ENCODE results near the gene KNDC1. TPM values are rescaled to one million over a fixed set of nuclear protein-coding genes. Genes with fewer than 3 reads are reported as not detected.

Gene KNDC1
- total RNA-seq, 6 experiments from 2014 or later = 0.54 to 11.6 (median 8.2) TPM

DNA sequence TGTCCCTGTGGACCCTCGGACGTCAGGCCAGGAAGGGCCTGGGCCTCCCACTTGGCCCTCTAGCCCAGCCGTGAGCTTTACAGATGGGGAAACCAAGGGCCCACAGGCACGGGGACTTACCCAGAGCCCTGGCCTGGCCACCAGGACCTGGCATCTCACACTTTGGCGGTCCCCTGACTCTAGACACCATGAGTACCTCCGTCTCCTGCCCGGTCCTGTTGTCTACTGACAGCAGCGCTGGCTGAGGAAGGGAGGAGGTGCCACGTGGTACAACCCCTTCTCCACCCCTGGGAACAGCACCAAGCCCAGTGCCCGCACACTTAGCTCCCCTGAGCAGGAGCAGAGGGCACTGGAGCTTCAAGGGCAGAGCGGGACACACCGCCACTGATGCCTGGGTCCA, 46.2 kb upstream of the KNDC1 start:
- no peak overlapping the region for H3K4me3 ChIP-seq
- H3K27ac ChIP-seq = no peak overlapping the region
- H3K4me1 ChIP-seq = no peaks in the 10 kb centered on the region
- H3K9me3 ChIP-seq = no peaks in the 10 kb centered on the region
- TF ChIP-seq POLR2A (IDR thresholded peaks at IDR 0.05) = no peak
- no peak for DNase-seq
- H3K27me3 ChIP-seq = no peaks in the 10 kb centered on the region
- no peaks in the 10 kb centered on the region for H3K36me3 ChIP-seq
- WGBS (ENCODE audit: insufficient coverage, low coverage, low lambda C conversion rate, missing lambda C conversion rate) = 86% methylated on average over 2 of the region's 12 CpGs
- intact Hi-C loops (cut with DNase I) = no loop called here
- ATAC-seq = no peak

DNA sequence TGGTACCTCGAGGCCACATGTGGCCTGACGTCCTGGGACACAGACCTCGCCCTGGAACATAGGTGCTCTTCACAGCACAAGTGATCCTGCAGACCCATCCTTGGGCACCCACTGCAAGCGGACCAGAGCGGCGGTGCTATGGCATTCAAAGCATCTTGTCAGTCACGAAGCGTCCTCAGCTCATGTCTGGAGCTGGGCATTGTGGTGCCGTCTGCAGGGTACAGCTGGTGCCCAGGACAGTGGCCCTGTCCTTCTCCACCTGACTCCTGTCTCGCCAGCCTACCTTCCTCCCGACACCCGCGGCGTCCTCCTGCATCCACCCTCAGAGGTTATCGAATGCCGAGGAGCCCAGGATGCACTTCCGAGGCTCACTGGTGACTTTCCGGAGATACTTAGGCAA, 45.8 kb upstream of the KNDC1 start:
- Histone ChIP-seq H3K36me3 (no peaks in the 10 kb centered on the region), H3K27ac (no peak overlapping the region), H3K4me3 (no peak overlapping the region), H3K9me3 (no peaks in the 10 kb centered on the region), H3K27me3 (no peaks in the 10 kb centered on the region), H3K4me1 (no peaks in the 10 kb centered on the region)
- 73% methylated on average over 4 of the region's 18 CpGs for WGBS (ENCODE audit: insufficient coverage, low coverage, low lambda C conversion rate, missing lambda C conversion rate)
- TF ChIP-seq POLR2A (IDR thresholded peaks at IDR 0.05) (no peak), CTCF (IDR thresholded peaks at IDR 0.05) (no peak)
- no peak for ATAC-seq
- intact Hi-C loops (cut with DNase I) = no loop called here
- no peak for DNase-seq

- Histone ChIP-seq H3K36me3 (no peaks in the 10 kb centered on the region), H3K4me1 (no peaks in the 10 kb centered on the region), H3K27ac (no peak overlapping the region), H3K4me3 (no peak overlapping the region), H3K27me3 (no peaks in the 10 kb centered on the region), H3K9me3 (no peaks in the 10 kb centered on the region)
- ATAC-seq = peak in 3 of 4 donors; percentile 4 to 21 (median 12)
- TF ChIP-seq POLR2A (IDR thresholded peaks at IDR 0.05) (no peak), CTCF (IDR thresholded peaks at IDR 0.05) (no peak)
- intact Hi-C loops (cut with DNase I) = no loop called here
- DNase-seq = no peak
- WGBS (ENCODE audit: insufficient coverage, low coverage, low lambda C conversion rate, missing lambda C conversion rate) = 20% methylated on average over 2 of the region's 33 CpGs
These were observed 45.1 kb upstream of the KNDC1 start for GRCh38 chr10:133114726-133115452.

DNA sequence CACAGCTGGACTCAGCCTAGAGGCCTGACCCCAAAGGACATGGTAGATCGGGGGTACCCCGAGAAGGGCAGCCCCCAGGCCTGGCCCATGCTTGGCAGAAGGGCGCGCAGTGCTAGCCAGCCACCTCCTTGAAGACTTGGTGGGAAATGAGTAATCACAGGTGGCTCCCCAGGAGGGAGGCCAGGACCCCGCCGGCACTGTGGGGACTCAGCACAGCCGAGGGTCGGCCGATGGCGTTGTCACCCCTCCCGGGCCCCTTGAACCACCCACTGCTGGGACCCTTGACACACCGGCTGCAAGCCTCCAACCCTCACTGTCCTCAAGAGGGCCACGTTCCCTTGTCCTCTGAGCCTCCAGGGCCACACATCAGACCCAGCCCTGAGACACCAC, 44.6 kb upstream of the KNDC1 start:
- H3K27ac ChIP-seq = no peak overlapping the region
- no peak for TF ChIP-seq POLR2A (IDR thresholded peaks at IDR 0.05)
- TF ChIP-seq CTCF (IDR thresholded peaks at IDR 0.05) = no peak
- H3K27me3 ChIP-seq = no peaks in the 10 kb centered on the region
- intact Hi-C loops (cut with DNase I) = no loop called here
- ATAC-seq (peak in 2 of 4 donors; percentile 10 to 19), DNase-seq (no peak)
- no peaks in the 10 kb centered on the region for H3K36me3 ChIP-seq
- no peaks in the 10 kb centered on the region for H3K4me1 ChIP-seq
- H3K4me3 ChIP-seq = no peak overlapping the region
- no CpG with 5 or more reads among the region's 13 CpGs for WGBS (ENCODE audit: insufficient coverage, low coverage, low lambda C conversion rate, missing lambda C conversion rate)
- H3K9me3 ChIP-seq = no peaks in the 10 kb centered on the region

GRCh38 chr10:133115976-133116375, 44.0 kb upstream of the KNDC1 start:
- Histone ChIP-seq H3K4me3 (no peak overlapping the region), H3K9me3 (no peaks in the 10 kb centered on the region), H3K36me3 (no peaks in the 10 kb centered on the region), H3K4me1 (no peaks in the 10 kb centered on the region), H3K27ac (no peak overlapping the region), H3K27me3 (no peaks in the 10 kb centered on the region)
- no peak for ATAC-seq
- intact Hi-C loops (cut with DNase I) = no loop called here
- DNase-seq = no peak
- TF ChIP-seq CTCF (IDR thresholded peaks at IDR 0.05) (no peak), POLR2A (IDR thresholded peaks at IDR 0.05) (no peak)
- 50% methylated on average over 12 of the region's 17 CpGs for WGBS (ENCODE audit: insufficient coverage, low coverage, low lambda C conversion rate, missing lambda C conversion rate)

All from right lobe of liver (tissue), 6 donors.